H4 (cell line): ENCODE data around the gene CUL4B. TPM values are rescaled to one million over a fixed set of nuclear protein-coding genes. Genes with fewer than 3 reads are reported as not detected.
"Not testable (repeated sequence)": the region's sequence is repeated elsewhere in the genome, so short reads cannot be mapped to it uniquely, and the experiment has no call there.

ENCODE experiments used
- DNase-seq: peaks from one replicate; pipeline ENCODE4 v3.0.0-alpha.2; 2015; ENCODE audit warnings: low spot score
- total RNA-seq: library from RNA; depleted of rRNA; stranded (reverse); fragments of >200 nt; shearing (Covaris generic); gene quantifications from 2 replicates; pipeline ENCODE4 v1.2.3, GENCODE V29; 2014; rRNA removed

The CUL4B gene
- total RNA-seq, 1 experiment from 2014 or later = 28.6 TPM

GRCh38 chrX:120522820-120523219 lies 37.9 kb downstream of the CUL4B start:
- DNase-seq = no peak

GRCh38 chrX:120517936-120518335 lies 42.8 kb downstream of the CUL4B start:
- no peak for DNase-seq

- DNase-seq = peak; percentile 13
Observed at GRCh38 chrX:120514236-120514635, 46.5 kb downstream of the CUL4B start.

- no peak for DNase-seq
Observed at GRCh38 chrX:120512627-120513026, 48.1 kb downstream of the CUL4B start.

GRCh38 chrX:120512222-120512621 lies 48.5 kb downstream of the CUL4B start:
- no peak for DNase-seq

- no peak for DNase-seq
Observed at GRCh38 chrX:120504569-120504968, 56.2 kb downstream of the CUL4B start.

- no peak for DNase-seq
Observed at GRCh38 chrX:120499301-120500072, 61.3 kb downstream of the CUL4B start.

- not testable (repeated sequence) for DNase-seq
Observed at GRCh38 chrX:120490119-120490518, 70.6 kb downstream of the CUL4B start.

GRCh38 chrX:120486786-120487185 lies 74.0 kb downstream of the CUL4B start:
- no peak for DNase-seq

GRCh38 chrX:120485638-120486520 lies 74.9 kb downstream of the CUL4B start:
- DNase-seq = peak; percentile 90

GRCh38 chrX:120485315-120485637 lies 75.5 kb downstream of the CUL4B start:
- no peak for DNase-seq

- no peak for DNase-seq
Observed at GRCh38 chrX:120477453-120477852, 83.3 kb downstream of the CUL4B start.

GRCh38 chrX:120476714-120477113 lies 84.0 kb downstream of the CUL4B start:
- no peak for DNase-seq

GRCh38 chrX:120475447-120475846 lies 85.3 kb downstream of the CUL4B start:
- DNase-seq = peak; percentile 29

Other genes with a start within 250 kb of the CUL4B start
- gene TMEM255A, start 249.5 kb downstream of the CUL4B start, total RNA-seq = 4.0 and 4.2 TPM in 2 replicates
- gene ATP1B4, start 198.9 kb downstream of the CUL4B start, total RNA-seq = not detected in 2 replicates
- 135 and 214 TPM in 2 replicates for gene LAMP2, start 91.7 kb downstream of the CUL4B start, total RNA-seq
- gene MCTS1, start 43.1 kb upstream of the CUL4B start, total RNA-seq = 182 and 194 TPM in 2 replicates
- gene C1GALT1C1, start 69.1 kb upstream of the CUL4B start, total RNA-seq = 41.5 and 42.0 TPM in 2 replicates